SW 1271 (cell line): Measurements from ENCODE around the gene CPSF3.
"Not testable (repeated sequence)": the region's sequence is repeated elsewhere in the genome, so short reads cannot be mapped to it uniquely, and the experiment has no call there.

Experiments
- DNase-seq, 2 experiments: peaks; one replicate each; lab custom pipeline; 2025; lab: John Stamatoyannopoulos, UW

The CPSF3 gene

DNA sequence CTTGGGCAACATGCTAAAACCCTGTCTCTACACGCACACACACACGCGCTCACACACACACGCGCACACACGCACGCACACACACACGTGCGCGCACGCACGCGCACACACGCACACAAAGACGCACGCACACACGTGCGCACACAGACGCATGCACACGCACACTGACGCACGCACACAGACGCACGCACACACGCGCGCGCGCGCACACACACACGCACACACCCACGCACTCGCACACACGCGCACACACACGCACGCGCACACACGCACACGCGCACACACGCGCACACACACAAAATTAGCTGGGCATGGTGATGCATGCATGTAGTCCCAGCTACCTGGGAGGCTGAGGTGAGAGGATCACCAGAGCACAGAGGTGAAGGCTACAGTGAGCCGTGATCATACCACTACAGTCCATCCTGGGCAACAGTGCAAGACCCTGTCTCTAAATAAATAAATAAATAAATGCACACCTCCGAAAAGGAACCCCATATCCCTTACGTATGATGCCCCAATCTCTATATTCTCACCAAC is 42.8 kb downstream of the CPSF3 start:
- DNase-seq, result no peak

DNA sequence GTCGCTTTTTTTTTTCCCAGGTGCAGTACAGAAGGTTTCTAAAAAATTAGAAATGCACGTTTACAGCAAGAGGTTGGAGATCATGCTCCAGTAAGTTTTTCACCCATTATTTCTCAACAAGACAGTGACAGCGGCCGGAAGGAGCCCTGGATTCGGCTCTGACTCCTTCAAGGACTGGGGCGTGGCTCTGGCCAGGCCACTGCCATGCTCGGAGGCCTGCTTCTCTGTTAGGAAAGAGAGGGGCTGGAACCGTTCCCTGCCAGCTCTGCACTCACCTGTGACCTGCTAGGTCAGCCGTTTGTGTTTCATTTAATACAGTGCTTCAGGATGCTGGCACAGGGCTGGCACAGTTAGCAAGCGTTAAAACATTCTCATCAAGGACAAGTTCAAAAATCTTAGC is 44.2 kb downstream of the CPSF3 start:
- DNase-seq, result no peak

DNA sequence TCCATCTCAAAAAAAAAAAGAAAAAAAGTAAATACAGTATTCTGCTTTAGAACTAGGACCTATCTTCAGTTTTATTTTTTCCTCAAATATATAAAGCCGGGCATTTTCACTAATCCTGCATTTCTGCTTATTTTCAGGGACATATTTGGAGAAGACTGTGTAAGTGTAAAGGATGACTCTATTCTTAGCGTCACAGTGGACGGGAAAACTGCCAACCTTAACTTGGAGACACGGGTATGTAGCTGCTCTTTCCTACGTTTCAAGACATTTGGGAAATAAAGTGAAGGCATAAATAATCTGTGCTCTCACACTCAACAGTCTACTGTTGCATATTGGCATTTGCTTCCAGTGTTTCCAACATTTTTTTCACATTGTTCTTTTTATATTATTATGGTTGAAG is 47.8 kb downstream of the CPSF3 start:
- no peak for DNase-seq

DNA sequence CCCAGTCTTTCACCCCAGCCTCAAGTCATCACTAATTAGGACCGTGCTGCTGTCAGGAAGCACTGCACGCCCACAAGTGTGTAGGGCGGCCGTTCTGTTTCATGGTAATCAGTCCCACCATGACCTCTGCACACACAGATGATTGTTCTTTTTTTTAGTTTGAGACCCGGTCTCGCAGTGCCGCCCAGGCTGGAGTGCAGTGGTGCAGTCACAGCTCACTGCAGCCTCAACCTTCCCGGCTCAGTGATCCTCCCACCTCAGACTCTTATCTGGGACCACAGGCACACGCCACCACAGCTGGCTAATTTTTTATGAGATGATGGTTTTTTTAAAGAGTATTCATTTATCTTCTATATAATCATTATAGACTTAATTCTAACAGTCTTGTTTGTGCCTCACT is 49.1 kb downstream of the CPSF3 start:
- no peak for DNase-seq

DNA sequence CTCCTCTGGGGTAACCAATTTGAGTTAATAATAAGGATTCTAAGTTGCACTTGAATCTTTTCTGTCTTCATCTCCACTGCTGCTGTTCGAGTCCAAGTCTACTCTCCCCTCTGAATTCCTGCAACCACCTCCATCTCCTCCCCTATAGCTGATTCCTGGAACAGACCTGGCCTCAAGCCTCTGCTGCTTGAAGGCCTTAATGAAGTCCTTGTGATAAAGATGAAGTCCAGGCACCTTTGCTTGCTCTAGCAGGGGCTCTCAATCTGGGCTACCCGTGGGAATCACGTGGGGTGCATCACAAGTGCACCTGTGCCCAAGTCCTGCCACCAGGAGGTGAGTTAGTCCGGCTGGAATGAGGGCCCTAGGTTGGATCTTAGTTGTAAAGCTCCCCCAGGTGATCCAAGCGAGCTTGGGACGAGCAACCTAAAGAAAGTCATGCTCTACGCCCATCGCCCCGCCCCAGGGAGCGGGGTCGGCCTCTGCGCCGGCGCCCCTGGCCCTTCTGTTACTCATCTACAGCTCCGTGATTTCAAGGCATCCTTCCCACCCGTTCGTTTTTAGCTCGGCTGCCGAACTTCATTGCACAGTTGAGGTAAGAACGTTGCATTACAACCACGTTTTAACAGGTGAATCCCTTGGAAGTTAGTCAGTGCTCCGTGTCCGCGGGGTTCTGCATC is 50.0 kb downstream of the CPSF3 start:
- DNase-seq, result no peak

DNA sequence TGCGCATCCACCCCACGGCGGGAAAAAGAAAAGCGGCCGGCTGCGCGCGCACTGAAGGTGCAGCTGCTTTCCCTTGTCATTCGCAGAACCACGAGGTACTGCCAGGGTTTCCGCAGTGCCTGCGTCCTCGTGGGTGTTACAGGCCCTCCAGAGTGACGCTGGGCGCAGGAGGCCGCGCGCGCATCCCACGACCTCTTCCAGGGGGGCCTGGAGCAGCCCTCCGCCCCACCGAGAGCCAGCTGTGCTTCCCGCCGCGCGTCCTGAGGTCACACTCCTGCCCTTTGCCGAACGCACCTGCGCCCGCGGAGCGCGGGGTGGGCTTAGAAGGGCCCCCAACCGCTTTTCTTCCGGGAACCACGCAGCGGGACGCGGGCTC is 50.5 kb downstream of the CPSF3 start:
- no peak for DNase-seq

DNA sequence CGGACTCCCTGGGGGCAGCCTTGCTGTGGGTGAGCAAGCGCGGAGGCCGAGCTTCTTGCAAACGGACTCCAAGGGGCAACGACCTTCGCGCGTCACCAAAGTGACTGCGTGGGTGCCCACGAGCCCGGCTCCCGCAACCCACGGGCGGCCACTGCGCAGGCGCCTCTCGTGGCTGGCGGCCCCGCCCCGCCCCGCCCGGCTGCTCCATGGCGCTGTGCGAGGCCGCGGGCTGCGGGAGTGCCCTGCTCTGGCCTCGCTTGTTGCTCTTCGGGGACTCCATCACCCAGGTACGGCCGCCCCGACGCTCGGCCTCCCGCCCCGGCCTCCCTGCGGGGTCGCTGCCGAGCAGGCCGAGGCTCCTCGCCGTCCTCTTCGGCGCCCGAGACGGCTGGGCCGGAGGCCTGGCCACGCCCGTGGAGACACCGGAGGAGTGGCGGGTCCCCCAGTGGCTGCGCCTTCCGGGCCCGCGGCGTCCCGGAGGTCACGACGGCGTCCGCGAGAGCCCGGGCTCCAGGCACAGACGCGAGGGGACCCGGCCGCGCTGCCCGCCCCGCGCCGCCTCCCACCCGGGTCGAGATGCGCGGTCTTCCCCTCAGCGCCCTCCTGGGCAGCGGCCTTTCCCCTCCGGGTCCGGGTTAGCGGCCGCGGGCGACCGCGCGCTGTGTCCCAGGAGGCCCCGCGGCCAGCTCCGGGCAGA is 51.1 kb downstream of the CPSF3 start, which contains the start of gene IAH1:
TSS of gene IAH1 (plus strand) at position 191 of the 697 bp plus-strand sequence. CDS start at position 207, 16 bp downstream.
- peak in 1 of 2 experiments; percentile 60 for DNase-seq

DNA sequence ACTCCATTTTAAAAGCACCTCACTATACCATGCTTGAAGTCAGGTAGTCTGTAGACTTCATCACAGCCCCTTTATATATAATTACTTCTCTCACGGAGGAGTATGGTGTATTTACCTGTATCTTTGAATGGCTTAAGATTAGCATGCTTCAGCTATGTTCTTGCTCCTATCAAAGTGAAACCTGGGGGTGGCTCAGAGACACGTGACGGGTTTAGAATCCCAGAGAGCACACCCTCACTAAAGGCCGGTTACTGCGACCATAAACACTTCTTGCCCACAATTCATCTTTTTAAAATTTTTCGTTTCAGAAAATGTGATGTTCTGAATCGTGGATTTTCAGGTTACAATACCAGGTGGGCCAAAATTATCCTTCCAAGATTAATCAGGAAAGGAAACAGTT is 54.5 kb downstream of the CPSF3 start:
- no peak for DNase-seq

DNA sequence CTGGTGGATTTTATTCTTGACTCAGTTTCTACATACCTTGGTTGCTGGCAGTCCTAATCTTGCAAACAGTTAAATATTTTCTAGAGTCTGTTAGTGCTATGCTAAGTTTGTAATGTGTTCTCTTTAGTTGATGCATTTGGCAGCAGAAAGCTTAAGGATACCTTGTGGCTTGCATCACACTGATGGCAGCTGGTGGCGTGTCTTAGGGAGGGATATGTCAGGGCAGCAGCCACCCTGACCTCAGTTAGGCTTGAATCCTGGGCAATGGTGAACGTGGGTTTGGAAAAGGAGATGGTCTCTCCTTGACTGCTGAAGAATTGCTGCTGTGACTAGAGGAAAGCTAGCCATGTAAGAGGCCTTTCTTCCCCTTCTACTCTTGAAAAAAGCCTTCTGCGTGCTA is 55.1 kb downstream of the CPSF3 start:
- DNase-seq, result no peak

DNA sequence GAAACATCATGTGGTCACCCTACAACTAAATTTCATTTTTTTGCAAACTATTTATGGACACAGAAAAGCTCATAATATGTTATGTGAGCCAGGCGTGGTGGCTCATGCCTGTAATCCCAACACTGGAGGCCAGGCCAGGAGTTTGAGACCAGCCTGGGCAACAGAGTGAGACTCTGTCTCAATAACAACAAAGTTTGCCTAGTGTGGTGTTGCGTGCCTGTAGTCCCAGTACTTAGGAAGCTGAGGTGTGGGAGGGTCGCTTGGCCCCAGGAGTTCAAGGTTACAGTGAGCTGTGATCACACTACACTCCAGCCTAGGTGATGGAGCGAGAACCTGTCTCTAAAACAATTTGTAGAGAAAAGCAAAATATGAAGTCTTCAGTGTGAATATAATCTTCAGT is 56.7 kb downstream of the CPSF3 start:
- no peak for DNase-seq

DNA sequence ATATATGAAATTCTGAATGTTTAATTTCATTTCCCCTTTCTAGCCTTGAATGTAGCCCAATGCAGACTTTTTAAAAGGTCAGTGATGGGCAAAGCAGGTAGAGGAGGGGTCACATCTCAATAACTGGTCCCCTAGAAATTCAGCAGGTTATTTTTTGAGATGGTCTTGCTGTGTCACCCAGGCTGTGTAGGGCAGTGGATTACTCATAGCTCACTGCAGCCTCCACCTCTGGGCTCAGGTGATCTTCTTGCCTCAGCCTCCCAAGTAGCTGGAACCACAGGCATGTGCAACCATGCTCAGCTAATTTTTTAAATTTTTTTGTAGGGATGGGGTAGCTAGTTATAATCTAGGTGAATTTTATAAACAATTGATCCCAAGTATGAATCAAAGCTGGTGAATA is 59.7 kb downstream of the CPSF3 start:
- no peak for DNase-seq

DNA sequence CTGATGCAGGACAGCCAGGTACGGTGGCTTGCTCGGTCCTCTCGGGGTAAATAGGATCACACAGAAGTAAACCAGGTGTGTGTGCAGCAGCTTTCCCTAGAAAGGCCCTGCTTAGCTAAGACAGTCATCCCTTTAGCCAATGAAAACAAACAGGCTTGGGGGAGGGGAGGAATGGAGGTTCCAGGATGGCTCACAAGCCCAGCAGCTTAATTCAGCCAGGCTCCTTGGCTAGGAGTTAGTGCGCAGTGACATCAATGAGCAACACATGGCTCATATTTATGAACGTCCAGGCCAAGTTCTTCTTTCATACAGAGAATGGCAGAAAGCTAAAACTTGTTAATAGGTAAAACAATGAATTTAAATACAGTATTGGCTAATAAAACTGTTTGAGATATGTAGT is 61.1 kb downstream of the CPSF3 start:
- DNase-seq, result no peak

DNA sequence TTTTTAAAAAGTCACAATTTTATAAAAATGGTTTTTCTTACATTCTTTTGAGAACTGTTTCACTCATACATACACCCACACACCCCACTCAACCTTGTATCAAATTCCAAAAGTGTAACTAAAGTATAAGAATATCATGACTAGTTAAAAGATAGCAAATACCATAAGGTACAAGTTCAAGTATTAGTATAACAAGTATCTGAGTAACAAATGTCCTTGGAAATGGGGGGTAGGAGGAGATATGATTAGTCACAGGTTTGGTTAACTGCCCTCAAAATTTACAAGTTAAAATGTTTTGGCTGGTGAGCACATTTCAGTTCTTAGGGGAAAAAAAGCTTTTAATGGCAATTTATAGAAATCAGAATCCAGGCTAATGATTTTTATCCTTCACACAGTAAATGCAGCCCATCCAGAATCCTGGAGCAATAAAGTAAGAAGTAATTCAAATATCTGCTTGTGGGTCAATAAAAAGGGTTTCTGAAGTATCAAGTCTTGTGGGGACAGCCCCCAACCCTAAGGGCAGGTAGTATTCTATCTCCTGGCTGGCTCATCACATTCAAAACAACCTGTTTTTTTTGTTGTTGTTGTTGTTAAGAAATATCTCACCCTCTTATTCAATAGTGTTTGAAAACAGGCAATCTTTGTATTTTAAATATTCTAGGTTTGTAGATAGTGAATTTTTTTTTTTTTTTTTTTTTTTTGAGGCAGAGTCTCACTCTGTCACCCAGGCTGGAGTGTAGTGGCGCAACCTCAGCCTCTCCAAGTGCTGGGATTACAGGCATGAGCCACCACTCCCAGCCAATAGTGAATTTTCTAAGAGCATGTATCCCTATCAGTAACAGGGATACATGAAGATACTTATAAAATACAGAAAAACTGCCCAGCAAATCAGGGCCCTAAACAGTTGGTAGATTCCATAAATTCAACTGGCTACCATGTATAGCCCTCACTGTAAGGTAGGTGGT is 65.4 kb downstream of the CPSF3 start:
- no peak for DNase-seq

DNA sequence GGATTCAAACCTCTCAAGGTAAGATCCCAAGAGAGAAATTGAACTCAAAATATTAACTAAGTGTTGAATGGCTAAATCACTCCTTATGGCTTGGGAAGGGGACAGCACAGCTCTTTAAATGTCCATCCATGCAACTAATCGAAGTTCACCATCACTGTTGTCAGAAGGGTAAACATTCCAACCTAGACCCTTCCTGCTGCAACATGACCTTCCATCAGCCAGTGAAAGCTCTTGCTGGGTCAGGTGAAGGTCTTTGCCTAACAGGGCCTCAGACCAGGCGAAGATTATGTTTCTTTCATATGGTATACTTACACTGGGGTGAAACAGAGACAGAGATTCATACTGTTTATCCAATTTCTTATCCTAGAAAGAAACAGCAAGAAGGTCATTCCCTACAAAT is 67.3 kb downstream of the CPSF3 start:
- DNase-seq, result no peak

DNA sequence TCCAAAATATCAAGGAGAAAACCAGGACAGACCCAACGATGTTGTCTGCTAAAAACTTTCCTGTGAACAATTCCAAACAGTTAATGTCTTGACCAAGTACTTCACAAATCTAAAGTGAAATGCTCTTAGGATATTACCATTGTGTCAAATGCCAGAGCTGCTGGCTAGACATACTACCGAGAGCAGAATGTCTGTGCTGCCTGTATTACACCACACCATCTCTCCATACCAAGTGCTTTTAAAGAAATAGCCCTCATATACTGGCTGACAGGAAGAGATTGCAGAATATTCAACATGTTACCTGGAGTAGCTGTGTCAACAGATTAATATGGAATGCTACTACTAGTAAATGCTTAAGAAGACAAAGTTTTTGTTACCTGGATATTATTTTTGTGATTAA is 69.5 kb downstream of the CPSF3 start:
- DNase-seq, result no peak

DNA sequence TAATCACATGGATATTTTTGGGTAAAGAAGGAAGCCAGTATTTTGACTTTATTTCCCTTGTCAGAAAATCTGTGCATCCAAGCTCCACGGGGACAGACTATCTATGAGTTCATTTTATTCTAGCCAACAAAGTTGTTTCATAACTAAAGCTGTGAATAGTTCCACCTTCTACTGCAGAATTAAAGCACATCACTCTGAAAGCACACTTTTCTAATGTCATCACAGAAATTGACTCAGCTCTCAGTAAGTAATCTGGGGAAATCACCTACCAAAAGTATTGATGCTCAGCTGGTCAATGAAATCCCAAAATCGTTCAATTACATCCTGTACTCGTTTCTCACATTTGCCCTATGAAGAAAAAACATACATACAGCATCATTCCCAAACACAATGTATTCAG is 70.0 kb downstream of the CPSF3 start:
- no peak for DNase-seq

DNA sequence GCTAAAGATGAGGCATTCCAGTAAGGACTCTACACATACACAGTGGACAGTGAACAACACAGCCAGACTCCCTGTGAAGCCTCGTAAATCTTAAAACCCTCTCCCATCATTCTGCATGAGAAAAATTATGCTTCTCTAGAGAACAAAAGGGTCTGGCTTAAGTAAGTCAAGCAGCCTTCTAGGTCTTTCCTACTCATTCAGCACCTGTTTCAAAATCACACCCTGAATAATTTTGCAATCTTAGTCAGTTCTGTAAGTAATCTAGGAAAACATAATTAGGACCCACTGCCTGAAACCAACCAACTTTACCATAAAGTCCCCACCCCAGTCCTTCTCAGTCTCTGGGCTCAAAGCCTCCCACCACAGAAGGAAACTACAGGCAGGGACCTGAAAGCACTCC is 70.6 kb downstream of the CPSF3 start:
- DNase-seq, result no peak

DNA sequence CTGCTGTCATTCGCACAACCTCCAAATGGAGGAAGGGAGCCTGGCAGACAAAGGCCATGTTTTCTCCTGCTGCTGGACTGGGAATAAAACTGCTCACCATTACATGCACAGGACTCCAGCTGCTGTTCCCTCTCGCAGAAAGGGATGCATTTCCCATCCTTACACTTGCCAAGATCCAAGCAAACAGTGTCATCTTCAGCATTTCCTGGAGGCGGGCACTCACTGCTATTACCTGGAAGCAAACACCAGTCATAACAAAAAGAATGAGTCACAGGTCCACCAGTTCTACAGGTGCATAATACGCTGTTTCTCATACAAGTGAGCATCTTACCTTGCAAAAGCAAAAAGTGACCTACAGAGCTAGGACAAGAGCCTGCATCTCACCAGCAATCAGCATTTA is 73.6 kb downstream of the CPSF3 start:
- no peak for DNase-seq

DNA sequence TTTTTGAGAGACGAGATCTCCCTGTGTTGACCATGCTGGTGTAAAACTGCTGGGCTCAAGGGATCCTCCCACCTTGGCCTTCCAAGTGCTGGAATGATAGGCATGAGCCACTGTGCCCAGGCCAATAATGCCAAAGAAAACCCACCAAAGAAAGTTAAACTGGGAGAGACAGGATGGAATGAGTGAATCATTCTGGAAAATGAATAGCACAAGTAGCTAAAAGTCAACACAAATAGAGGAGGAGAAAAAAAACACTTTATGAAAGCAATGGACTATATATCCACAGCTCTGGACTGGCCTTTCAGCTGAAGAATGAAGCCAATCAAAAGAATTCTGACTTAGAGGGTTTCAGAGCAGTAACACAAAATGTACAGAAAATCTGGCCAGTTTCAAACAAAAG is 74.8 kb downstream of the CPSF3 start:
- no peak for DNase-seq

DNA sequence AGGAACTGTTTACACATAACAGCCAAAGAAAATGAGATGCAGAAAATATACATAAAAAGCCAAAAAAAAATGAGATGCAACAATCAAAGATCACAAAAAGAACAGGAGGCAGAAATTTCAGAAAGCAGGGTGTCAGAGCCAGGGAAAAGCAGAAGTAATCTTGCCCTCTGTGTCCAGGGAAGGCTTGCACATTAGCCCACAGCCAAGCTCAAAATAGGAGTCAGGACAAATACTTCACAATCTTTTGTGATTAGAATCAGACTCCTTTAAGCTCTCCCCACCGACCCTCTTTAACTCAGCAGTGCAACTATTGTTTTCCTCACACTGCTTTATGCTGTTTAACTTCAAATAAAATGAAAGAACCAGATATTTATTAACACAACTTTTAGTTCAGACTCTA is 85.5 kb downstream of the CPSF3 start:
- DNase-seq, result no peak

DNA sequence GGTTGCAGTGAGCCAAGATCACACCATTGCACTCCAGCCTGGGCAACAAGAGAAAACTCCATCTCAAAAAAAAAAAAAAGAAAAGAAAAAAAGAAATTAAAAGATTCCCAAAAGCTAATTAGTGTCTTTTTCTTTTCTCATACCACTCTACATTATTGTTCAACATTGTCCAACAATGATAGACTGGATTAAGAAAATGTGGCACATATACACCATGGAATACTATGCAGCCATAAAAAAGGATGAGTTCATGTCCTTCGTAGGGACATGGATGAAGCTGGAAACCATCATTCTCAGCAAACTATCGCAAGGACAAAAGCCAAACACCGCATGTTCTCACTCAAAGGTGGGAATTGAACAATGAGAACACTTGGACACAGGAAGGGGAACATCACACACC is 90.5 kb downstream of the CPSF3 start:
- not testable (repeated sequence) for DNase-seq

DNA sequence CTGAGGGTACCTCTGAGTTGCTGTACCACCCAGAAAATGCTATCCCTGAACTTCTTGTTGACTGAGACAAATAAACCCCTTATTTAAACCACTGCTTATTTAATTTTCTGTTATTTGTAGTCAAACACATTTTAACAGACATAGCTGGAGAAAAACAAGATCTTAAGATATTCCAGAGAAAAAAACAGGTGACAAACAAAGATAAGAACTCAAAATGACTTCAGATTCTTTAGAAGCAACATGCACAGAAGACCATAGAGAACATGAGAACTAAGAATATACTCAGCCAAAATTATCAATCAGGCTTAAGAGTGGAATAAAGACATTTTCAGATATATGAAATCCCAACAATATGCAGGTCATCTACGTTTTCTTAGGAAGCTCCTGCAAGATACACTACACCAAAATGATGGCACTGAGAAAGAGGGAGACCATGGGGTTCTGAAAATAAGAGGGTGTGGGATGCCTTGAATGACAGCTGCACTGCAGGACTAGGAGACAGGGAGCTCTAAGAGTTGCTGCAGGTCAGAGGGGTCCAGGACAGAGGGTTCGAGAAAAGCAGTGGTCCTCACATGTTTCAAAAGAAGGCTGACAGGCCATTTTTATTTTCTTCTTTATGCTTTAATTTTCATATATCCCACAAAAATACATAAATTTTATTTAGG is 93.8 kb downstream of the CPSF3 start:
- no peak for DNase-seq
